Measurements from ENCODE around the gene NKX6-2. TPM values are rescaled to one million over a fixed set of nuclear protein-coding genes. Genes with fewer than 3 reads are reported as not detected.

The NKX6-2 gene
- total RNA-seq, 2 donors from 2014 or later, result 5.0 TPM; not detected in 1

GRCh38 chr10:132755166-132755711 lies 30.7 kb downstream of the NKX6-2 start:
- 96% methylated on average over 15 of the region's 15 CpGs for WGBS
- Histone ChIP-seq H3K36me3 (peaks cover under 1 to 7% of the 10 kb centered on the region in 2 donors), H3K9me3 (no peaks in the 10 kb centered on the region), H3K4me3 (no peak overlapping the region), H3K4me1 (replicated peaks) (no peaks in the 10 kb centered on the region), H3K27me3 (replicated peaks; ENCODE audit: insufficient read depth) (no peaks in the 10 kb centered on the region), H3K27ac (no peak overlapping the region)
- no peak for DNase-seq (ENCODE audit: low spot score)
- no peak for TF ChIP-seq CTCF (IDR thresholded peaks at IDR 0.05)
- TF ChIP-seq POLR2AphosphoS5 (IDR thresholded peaks at IDR 0.05), result no peak
- TF ChIP-seq POLR2A (IDR thresholded peaks at IDR 0.05), result no peak
- intact Hi-C loops (cut with DNase I), result no loop called here

- no peaks in the 10 kb centered on the region for H3K9me3 ChIP-seq
- no peak overlapping the region for H3K27ac ChIP-seq
- DNase-seq (ENCODE audit: low spot score), result no peak
- no peaks in the 10 kb centered on the region for H3K27me3 ChIP-seq (replicated peaks; ENCODE audit: insufficient read depth)
- no peaks in the 10 kb centered on the region for H3K4me1 ChIP-seq (replicated peaks)
- H3K4me3 ChIP-seq, result no peak overlapping the region
- peaks cover 5 to 7% of the 10 kb centered on the region in 2 donors for H3K36me3 ChIP-seq
- no peak for TF ChIP-seq POLR2AphosphoS5 (IDR thresholded peaks at IDR 0.05)
- TF ChIP-seq POLR2A (IDR thresholded peaks at IDR 0.05), result no peak
- no peak for TF ChIP-seq CTCF (IDR thresholded peaks at IDR 0.05)
- intact Hi-C loops (cut with DNase I), result no loop called here
- WGBS, result 88% methylated on average over 18 of the region's 18 CpGs
Observed at GRCh38 chr10:132754071-132754470, 31.9 kb downstream of the NKX6-2 start.

- Histone ChIP-seq H3K4me1 (replicated peaks) (no peaks in the 10 kb centered on the region), H3K9me3 (no peaks in the 10 kb centered on the region), H3K36me3 (peaks cover 5 to 7% of the 10 kb centered on the region in 2 donors), H3K4me3 (no peak overlapping the region), H3K27ac (no peak overlapping the region), H3K27me3 (replicated peaks; ENCODE audit: insufficient read depth) (no peaks in the 10 kb centered on the region)
- WGBS, result 84% methylated on average over 15 of the region's 15 CpGs
- no peak for DNase-seq (ENCODE audit: low spot score)
- TF ChIP-seq POLR2AphosphoS5 (IDR thresholded peaks at IDR 0.05) (no peak), POLR2A (IDR thresholded peaks at IDR 0.05) (no peak), CTCF (IDR thresholded peaks at IDR 0.05) (no peak)
- intact Hi-C loops (cut with DNase I), result no loop called here
Observed at GRCh38 chr10:132753596-132753995, 32.4 kb downstream of the NKX6-2 start.

- no peak for DNase-seq (ENCODE audit: low spot score)
- TF ChIP-seq POLR2AphosphoS5 (IDR thresholded peaks at IDR 0.05), result no peak
- no peak for TF ChIP-seq CTCF (IDR thresholded peaks at IDR 0.05)
- no peak for TF ChIP-seq POLR2A (IDR thresholded peaks at IDR 0.05)
- intact Hi-C loops (cut with DNase I), result no loop called here
- H3K4me1 ChIP-seq (replicated peaks), result no peaks in the 10 kb centered on the region
- no peaks in the 10 kb centered on the region for H3K27me3 ChIP-seq (replicated peaks; ENCODE audit: insufficient read depth)
- peaks cover 5 to 7% of the 10 kb centered on the region in 2 donors for H3K36me3 ChIP-seq
- no peaks in the 10 kb centered on the region for H3K9me3 ChIP-seq
- no peak overlapping the region for H3K4me3 ChIP-seq
- WGBS, result 96% methylated on average over 28 of the region's 28 CpGs
- no peak overlapping the region for H3K27ac ChIP-seq
Observed at GRCh38 chr10:132752961-132753360, 33.0 kb downstream of the NKX6-2 start.

GRCh38 chr10:132752378-132752777 lies 33.6 kb downstream of the NKX6-2 start:
- no peak overlapping the region for H3K4me3 ChIP-seq
- H3K27me3 ChIP-seq (replicated peaks; ENCODE audit: insufficient read depth), result no peaks in the 10 kb centered on the region
- H3K36me3 ChIP-seq, result peaks cover 5 to 7% of the 10 kb centered on the region in 2 donors
- no peaks in the 10 kb centered on the region for H3K4me1 ChIP-seq (replicated peaks)
- no peak for DNase-seq (ENCODE audit: low spot score)
- H3K9me3 ChIP-seq, result no peaks in the 10 kb centered on the region
- WGBS, result 92% methylated on average over 20 of the region's 20 CpGs
- TF ChIP-seq CTCF (IDR thresholded peaks at IDR 0.05), result no peak
- no peak for TF ChIP-seq POLR2AphosphoS5 (IDR thresholded peaks at IDR 0.05)
- no peak for TF ChIP-seq POLR2A (IDR thresholded peaks at IDR 0.05)
- intact Hi-C loops (cut with DNase I), result no loop called here
- H3K27ac ChIP-seq, result no peak overlapping the region
